Measurements from ENCODE around the gene ODAD3.
A peak's percentile ranks its signal among the peaks of the same experiment; 100 is the strongest.

DNA sequence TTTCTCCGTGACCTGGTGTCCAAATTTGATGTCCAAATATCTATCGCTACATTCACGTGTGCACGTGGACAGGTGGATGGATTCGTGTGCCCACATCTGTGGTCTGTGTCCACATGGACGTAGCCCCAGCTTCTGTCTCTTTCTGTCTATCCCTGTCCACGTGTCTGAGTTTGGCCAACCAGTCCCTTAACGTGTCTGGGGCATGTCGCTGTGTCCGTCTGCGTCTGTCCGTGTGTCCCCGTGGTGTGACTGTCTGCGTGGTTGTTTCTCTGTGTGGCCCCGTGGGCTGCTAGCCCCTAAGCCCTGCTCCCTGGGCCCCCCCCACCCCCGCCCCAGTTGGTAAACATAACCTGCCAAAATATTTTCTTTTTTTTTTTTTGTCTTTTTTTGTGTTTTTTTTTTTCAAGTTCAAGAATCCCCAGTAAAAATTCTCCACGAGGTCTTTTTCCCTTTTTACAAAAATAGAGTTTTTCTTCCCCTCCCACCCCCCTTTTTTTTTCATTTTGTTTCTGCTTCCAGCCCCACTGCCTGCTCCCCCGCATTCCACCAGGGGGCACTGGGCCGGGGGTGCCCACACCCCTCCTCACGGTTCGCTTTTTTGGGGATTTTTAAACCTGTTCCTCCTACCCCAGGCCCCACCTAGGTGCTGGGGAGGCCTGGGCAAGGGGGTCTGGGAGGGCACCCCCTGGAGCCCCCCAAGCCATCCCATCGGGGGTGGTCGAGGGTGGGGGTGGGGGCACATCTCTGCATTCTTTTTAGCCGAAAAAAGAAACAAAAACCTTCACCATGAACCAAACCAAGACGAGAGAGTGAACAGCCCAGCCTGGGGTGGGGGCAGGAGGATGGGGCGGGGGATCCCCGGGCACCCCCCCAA is 18.8 kb upstream of the ODAD3 start:
- TF ChIP-seq CTCF (IDR thresholded peaks at IDR 0.05) (peak; percentile 74), EZH2phosphoT487 (IDR thresholded peaks at IDR 0.05) (no peak)

All from neural progenitor cell (in vitro differentiated cells).